ENCODE data around the gene EFCAB6. TPM values are rescaled to one million over a fixed set of nuclear protein-coding genes. Genes with fewer than 3 reads are reported as not detected.

EFCAB6 gene, protein sequence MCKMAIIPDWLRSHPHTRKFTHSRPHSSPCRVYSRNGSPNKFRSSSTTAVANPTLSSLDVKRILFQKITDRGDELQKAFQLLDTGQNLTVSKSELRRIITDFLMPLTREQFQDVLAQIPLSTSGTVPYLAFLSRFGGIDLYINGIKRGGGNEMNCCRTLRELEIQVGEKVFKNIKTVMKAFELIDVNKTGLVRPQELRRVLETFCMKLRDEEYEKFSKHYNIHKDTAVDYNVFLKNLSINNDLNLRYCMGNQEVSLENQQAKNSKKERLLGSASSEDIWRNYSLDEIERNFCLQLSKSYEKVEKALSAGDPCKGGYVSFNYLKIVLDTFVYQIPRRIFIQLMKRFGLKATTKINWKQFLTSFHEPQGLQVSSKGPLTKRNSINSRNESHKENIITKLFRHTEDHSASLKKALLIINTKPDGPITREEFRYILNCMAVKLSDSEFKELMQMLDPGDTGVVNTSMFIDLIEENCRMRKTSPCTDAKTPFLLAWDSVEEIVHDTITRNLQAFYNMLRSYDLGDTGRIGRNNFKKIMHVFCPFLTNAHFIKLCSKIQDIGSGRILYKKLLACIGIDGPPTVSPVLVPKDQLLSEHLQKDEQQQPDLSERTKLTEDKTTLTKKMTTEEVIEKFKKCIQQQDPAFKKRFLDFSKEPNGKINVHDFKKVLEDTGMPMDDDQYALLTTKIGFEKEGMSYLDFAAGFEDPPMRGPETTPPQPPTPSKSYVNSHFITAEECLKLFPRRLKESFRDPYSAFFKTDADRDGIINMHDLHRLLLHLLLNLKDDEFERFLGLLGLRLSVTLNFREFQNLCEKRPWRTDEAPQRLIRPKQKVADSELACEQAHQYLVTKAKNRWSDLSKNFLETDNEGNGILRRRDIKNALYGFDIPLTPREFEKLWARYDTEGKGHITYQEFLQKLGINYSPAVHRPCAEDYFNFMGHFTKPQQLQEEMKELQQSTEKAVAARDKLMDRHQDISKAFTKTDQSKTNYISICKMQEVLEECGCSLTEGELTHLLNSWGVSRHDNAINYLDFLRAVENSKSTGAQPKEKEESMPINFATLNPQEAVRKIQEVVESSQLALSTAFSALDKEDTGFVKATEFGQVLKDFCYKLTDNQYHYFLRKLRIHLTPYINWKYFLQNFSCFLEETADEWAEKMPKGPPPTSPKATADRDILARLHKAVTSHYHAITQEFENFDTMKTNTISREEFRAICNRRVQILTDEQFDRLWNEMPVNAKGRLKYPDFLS (N-terminal part only)
- total RNA-seq = under 1 TPM; 0.27 to 0.29 TPM

- Mint-ChIP-seq H3K27me3 (no peaks in the 10 kb centered on the region), H3K4me3 (peak within 1 kb of the TSS; percentile 91), H3K4me1 (ENCODE audit: low read depth) (peaks cover 28% of the 10 kb centered on the region), H3K9me3 (no peaks in the 10 kb centered on the region), H3K27ac (peak within 1 kb of the TSS; percentile 85), H3K36me3 (peaks cover 7% of the 10 kb centered on the region)
- CTCF ChIA-PET = no interaction called here
- intact Hi-C loops (cut with micrococcal nuclease) = no loop called here
- DNase-seq = peak; percentile 94
- POLR2A ChIA-PET = interaction anchor here (0.6 to 0.7 kb wide), 3 partner anchors 12 to 552 kb away, joined by 3 to 4 read pairs (median 3); no protein-coding TSS in a partner anchor
These were observed at the start of gene EFCAB6 for GRCh38 chr22:43812149-43812842. Gene EFCAB6, minus strand, starts transcription at chr22:43812305. Its CDS starts 29,987 bp downstream, at chr22:43782318.

DNA sequence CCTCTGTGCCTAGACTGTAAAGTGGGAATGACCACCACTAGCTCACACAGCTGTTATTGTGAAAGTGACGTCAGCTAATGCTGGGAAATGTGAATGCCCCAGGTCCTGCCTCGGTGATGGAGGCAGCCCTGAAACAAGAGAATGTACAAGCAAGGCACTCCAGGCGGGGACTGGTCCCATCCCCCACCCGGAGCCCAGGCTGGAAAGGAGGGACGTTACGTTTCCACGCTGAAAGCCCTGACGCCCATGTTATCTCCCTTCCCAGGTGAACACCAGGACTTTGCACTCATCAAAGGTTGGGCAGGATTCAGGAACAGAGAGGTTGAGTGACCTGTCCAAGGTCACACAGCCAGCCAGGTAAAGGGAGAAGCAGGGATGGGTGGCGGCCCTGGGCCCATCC is 49.4 kb upstream of the EFCAB6 start:
- DNase-seq = no peak

DNA sequence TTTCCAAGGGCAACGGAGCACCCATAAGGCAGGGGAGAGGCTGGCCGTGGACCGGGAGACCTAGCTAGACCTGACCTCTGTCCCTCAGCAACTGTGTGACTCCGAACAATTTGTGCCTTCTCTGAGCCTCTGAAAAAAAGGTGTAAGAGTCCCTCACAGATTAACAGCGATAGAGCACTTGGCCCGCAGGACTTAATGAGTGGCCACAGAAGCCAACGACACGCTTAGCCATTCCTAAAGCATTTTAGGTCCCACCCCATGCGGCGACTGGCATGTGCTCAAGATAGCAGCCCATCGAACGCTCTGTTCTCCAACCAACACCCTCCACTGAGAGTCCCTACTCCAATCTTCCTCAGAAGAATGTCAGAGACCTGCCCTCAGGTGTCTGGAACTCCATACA is 48.7 kb upstream of the EFCAB6 start:
- ChIA-PET POLR2A (no interaction called here), CTCF (interaction anchor here (1.3 kb wide), 1 partner anchor 24 kb away, joined by 3 read pairs; no protein-coding TSS in a partner anchor)
- H3K4me1 Mint-ChIP-seq (ENCODE audit: low read depth) = peaks cover 3% of the 10 kb centered on the region
- no peak for DNase-seq
- peaks cover 9% of the 10 kb centered on the region for H3K9me3 Mint-ChIP-seq
- intact Hi-C loops (cut with micrococcal nuclease) = no loop called here
- H3K27me3 Mint-ChIP-seq = peaks cover 62% of the 10 kb centered on the region
- no peak overlapping the region for H3K4me3 Mint-ChIP-seq
- H3K27ac Mint-ChIP-seq = no peak overlapping the region
- H3K36me3 Mint-ChIP-seq = no peaks in the 10 kb centered on the region

More for the DNA sequence above, 49.4 kb upstream of the EFCAB6 start:
- intact Hi-C loops (cut with micrococcal nuclease) = no loop called here
- POLR2A ChIA-PET = no interaction called here
- Mint-ChIP-seq H3K4me1 (ENCODE audit: low read depth) (peaks cover 3% of the 10 kb centered on the region), H3K27ac (no peak overlapping the region), H3K36me3 (no peaks in the 10 kb centered on the region), H3K4me3 (no peak overlapping the region), H3K9me3 (peaks cover 5% of the 10 kb centered on the region), H3K27me3 (peaks cover 62% of the 10 kb centered on the region)
- CTCF ChIA-PET = no interaction called here

- peaks cover 61% of the 10 kb centered on the region for H3K27me3 Mint-ChIP-seq
- H3K36me3 Mint-ChIP-seq = no peaks in the 10 kb centered on the region
- ChIA-PET CTCF (interaction anchor here (1.3 kb wide), 1 partner anchor 25 kb away, joined by 3 read pairs; no protein-coding TSS in a partner anchor), POLR2A (no interaction called here)
- no peak for DNase-seq
- no peak overlapping the region for H3K4me3 Mint-ChIP-seq
- peaks cover 3% of the 10 kb centered on the region for H3K4me1 Mint-ChIP-seq (ENCODE audit: low read depth)
- intact Hi-C loops (cut with micrococcal nuclease) = no loop called here
- no peak overlapping the region for H3K27ac Mint-ChIP-seq
- H3K9me3 Mint-ChIP-seq = peaks cover 9% of the 10 kb centered on the region
These were observed 48.0 kb upstream of the EFCAB6 start for GRCh38 chr22:43860126-43860525.

GRCh38 chr22:43859621-43860020 is 47.5 kb upstream of the EFCAB6 start:
- Mint-ChIP-seq H3K9me3 (peaks cover 9% of the 10 kb centered on the region), H3K4me1 (ENCODE audit: low read depth) (peaks cover 3% of the 10 kb centered on the region), H3K36me3 (no peaks in the 10 kb centered on the region), H3K27me3 (peaks cover 59% of the 10 kb centered on the region), H3K4me3 (no peak overlapping the region), H3K27ac (no peak overlapping the region)
- CTCF ChIA-PET = no interaction called here
- intact Hi-C loops (cut with micrococcal nuclease) = no loop called here
- DNase-seq = no peak
- POLR2A ChIA-PET = no interaction called here

- Mint-ChIP-seq H3K27ac (no peak overlapping the region), H3K9me3 (peaks cover 9% of the 10 kb centered on the region), H3K4me3 (no peak overlapping the region), H3K4me1 (ENCODE audit: low read depth) (peaks cover 3% of the 10 kb centered on the region), H3K27me3 (peaks cover 59% of the 10 kb centered on the region), H3K36me3 (no peaks in the 10 kb centered on the region)
- no peak for DNase-seq
- intact Hi-C loops (cut with micrococcal nuclease) = no loop called here
- CTCF ChIA-PET = no interaction called here
- POLR2A ChIA-PET = no interaction called here
These were observed 47.1 kb upstream of the EFCAB6 start for GRCh38 chr22:43859176-43859575.

DNA sequence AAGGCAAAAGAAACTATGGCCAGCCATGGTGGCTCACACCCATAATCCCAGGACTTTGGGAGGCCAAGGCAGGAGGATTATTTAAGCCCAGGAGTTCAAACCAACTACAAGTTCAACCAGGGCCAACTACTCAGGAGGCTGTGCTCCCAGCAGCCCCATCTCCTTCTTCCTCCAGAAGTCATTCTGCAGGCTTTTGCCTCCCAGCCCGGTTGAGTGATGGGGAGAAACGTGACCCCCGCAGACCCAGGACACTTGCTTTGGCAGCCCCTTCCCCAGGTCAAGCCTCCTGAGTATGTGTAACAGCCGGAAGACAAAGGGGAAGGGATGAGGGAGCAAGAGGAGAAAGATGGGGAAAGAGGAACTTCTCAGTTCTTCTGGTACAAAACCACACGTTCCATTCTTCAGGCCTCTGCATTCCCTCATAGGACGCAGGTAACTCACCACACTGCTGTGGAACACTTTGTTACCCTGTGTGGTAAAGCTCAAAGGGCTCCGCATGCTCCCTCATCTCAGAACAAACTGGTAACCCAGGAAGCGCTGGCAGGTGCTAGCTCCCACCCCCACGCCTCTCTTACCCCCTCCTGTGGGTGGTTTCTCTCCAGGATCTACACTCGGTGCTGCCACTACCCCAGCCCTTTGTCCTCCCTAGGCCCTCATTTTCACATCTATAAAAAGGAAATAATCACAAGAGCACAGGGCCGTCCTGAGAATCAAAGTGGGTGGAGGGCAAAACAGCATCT is 46.2 kb upstream of the EFCAB6 start:
- CTCF ChIA-PET = no interaction called here
- H3K4me3 Mint-ChIP-seq = no peak overlapping the region
- no peak overlapping the region for H3K27ac Mint-ChIP-seq
- intact Hi-C loops (cut with micrococcal nuclease) = no loop called here
- peaks cover 9% of the 10 kb centered on the region for H3K9me3 Mint-ChIP-seq
- POLR2A ChIA-PET = no interaction called here
- DNase-seq = no peak
- peaks cover 3% of the 10 kb centered on the region for H3K4me1 Mint-ChIP-seq (ENCODE audit: low read depth)
- peaks cover 50% of the 10 kb centered on the region for H3K27me3 Mint-ChIP-seq
- no peaks in the 10 kb centered on the region for H3K36me3 Mint-ChIP-seq

- H3K4me3 Mint-ChIP-seq = no peak overlapping the region
- H3K27me3 Mint-ChIP-seq = peaks cover 47% of the 10 kb centered on the region
- intact Hi-C loops (cut with micrococcal nuclease) = no loop called here
- no peaks in the 10 kb centered on the region for H3K4me1 Mint-ChIP-seq (ENCODE audit: low read depth)
- peaks cover 9% of the 10 kb centered on the region for H3K9me3 Mint-ChIP-seq
- no peak overlapping the region for H3K27ac Mint-ChIP-seq
- no peaks in the 10 kb centered on the region for H3K36me3 Mint-ChIP-seq
- no peak for DNase-seq
- ChIA-PET CTCF (no interaction called here), POLR2A (no interaction called here)
These were observed 45.3 kb upstream of the EFCAB6 start for GRCh38 chr22:43857367-43857766.

DNA sequence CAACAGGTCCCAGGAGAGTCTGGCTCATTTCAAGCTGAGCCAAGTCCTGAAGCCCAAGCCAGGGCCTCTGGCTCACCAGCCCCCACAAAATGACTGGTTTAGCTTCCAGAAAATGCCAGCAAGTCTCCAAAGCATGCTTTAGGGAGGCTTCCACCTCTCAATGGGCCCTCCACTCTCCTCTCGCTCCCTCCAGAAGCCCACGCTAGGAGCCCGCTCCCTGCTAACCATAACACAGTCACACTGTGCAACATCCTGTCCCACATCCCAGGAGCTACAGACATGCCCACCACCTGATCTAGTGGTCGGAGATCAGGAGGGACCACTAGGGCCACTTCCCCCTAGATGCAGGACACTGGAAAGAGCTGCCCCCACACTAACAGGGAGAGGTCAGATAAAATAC is 43.3 kb upstream of the EFCAB6 start:
- ChIA-PET POLR2A (no interaction called here), CTCF (no interaction called here)
- DNase-seq = no peak
- H3K27ac Mint-ChIP-seq = no peak overlapping the region
- no peaks in the 10 kb centered on the region for H3K4me1 Mint-ChIP-seq (ENCODE audit: low read depth)
- no peak overlapping the region for H3K4me3 Mint-ChIP-seq
- no peaks in the 10 kb centered on the region for H3K36me3 Mint-ChIP-seq
- peaks cover 45% of the 10 kb centered on the region for H3K27me3 Mint-ChIP-seq
- peaks cover 9% of the 10 kb centered on the region for H3K9me3 Mint-ChIP-seq
- intact Hi-C loops (cut with micrococcal nuclease) = no loop called here

DNA sequence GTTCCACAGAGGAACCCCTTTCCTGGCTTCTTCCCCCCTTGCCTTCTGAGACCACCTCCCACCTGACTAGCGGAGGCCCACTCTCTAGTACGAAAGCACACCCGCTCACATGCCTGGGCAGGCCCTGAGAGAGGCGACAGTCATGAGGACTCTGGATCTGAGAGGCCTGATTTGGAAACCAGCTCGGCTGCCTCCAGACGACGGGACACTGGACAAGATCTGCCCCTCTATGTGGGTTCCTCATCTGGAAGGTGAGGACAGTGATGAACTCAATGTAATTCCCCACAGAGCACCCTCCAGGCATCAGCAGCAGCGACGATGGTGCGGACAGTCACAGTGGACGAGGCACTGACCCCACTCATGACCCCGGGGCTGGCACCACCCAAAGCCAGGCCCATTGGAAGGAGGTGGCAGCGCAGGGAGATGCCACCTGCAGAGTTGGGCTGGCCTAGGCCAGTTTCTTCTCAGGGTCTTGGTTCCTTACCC is 42.7 kb upstream of the EFCAB6 start:
- Mint-ChIP-seq H3K4me1 (ENCODE audit: low read depth) (no peaks in the 10 kb centered on the region), H3K27ac (no peak overlapping the region), H3K36me3 (no peaks in the 10 kb centered on the region), H3K9me3 (peaks cover 9% of the 10 kb centered on the region), H3K4me3 (no peak overlapping the region), H3K27me3 (peaks cover 44% of the 10 kb centered on the region)
- ChIA-PET CTCF (no interaction called here), POLR2A (no interaction called here)
- DNase-seq = no peak
- intact Hi-C loops (cut with micrococcal nuclease) = no loop called here

DNA sequence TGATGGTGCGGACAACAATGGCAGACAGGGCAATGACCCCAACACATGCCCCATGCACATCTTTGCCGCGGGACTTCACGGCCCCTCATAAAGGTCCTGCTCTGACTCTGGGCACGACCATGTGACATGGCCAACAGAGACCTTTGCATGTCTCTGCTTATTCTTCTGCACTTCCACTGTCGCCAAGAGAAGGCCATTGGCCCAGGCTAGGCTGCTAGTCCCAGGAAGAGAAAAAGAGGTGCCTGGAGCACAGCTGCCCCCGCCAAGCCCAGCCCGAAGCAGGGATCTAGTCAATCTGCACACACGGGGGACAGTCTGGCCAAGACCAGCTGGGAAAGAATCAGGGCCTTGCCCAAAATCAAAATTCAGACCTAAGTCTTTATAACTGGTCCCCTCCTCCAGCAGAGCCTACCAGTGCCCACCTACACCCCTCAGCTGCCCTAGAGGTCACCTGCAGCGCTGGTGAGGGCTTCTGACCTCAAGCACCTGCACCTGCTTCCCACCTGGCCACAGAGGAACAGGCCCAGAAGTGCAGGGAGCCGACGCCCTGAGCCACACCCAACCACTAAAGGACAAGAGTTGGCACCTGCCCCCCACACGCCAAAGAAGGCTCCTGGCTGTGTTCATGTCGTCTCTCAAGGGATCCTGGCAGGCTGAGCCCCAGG is 42.1 kb upstream of the EFCAB6 start:
- Mint-ChIP-seq H3K4me1 (ENCODE audit: low read depth) (no peaks in the 10 kb centered on the region), H3K9me3 (peaks cover 9% of the 10 kb centered on the region), H3K4me3 (no peak overlapping the region), H3K27me3 (peaks cover 41% of the 10 kb centered on the region), H3K36me3 (no peaks in the 10 kb centered on the region), H3K27ac (no peak overlapping the region)
- intact Hi-C loops (cut with micrococcal nuclease) = no loop called here
- DNase-seq = no peak
- ChIA-PET POLR2A (no interaction called here), CTCF (no interaction called here)
